ENCODE measurements around the gene CDH23.

DNA sequence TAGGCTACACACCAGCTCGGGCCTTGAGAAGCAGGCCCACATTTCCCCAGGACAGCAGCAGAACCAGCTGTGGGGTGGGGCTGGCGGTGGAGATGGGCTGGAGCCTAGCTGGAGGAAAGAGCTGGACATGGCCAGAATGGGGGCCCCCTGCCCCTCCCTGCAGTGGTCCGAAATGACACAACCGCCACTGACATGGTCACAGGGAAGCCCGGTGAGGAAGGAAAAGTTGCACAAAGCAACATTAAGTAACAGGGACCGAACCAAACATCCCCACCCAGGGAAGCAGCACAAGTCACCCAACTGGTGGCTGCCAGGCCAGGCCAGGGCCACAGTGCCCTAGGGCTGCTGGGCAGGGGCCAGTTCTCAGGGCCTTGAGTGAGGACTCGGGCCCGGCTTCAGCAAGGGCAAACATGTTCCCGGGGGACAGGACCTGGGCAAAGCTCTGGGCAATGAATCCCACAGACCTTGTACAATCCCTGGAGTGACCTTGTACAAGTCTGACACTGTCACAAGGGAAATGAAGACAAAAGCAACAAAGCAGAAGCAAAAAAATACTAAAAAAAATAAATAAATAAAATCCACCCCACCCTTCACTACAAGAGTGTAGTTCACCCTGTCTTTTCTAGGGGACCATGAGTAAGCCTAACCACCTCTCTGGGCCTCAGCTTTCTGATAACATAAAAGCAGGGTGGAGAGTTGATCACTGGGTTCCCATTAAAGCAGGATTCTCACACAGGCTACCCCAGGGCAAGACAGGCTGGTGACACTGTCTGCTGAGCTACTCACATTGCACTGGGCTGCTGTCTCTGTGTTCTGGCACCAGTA, 421.3 kb downstream of the CDH23 start:
- TF ChIP-seq, protein P1, sequence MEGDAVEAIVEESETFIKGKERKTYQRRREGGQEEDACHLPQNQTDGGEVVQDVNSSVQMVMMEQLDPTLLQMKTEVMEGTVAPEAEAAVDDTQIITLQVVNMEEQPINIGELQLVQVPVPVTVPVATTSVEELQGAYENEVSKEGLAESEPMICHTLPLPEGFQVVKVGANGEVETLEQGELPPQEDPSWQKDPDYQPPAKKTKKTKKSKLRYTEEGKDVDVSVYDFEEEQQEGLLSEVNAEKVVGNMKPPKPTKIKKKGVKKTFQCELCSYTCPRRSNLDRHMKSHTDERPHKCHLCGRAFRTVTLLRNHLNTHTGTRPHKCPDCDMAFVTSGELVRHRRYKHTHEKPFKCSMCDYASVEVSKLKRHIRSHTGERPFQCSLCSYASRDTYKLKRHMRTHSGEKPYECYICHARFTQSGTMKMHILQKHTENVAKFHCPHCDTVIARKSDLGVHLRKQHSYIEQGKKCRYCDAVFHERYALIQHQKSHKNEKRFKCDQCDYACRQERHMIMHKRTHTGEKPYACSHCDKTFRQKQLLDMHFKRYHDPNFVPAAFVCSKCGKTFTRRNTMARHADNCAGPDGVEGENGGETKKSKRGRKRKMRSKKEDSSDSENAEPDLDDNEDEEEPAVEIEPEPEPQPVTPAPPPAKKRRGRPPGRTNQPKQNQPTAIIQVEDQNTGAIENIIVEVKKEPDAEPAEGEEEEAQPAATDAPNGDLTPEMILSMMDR (IDR thresholded peaks at IDR 0.05): no peak
- peak; percentile 43 to 64 for TF ChIP-seq POLR2AphosphoS5 (IDR thresholded peaks at IDR 0.05)

Data from upper lobe of left lung (tissue), 4 donors.